Epidermal melanocyte (primary cell): ENCODE measurements around the gene ABL2.

Experiments used
- DNase-seq: peaks from one replicate; pipeline ENCODE4 v3.0.0; 2011; ENCODE audit warnings: low spot score; ENCODE audit not compliant: insufficient read length

Gene ABL2

DNA sequence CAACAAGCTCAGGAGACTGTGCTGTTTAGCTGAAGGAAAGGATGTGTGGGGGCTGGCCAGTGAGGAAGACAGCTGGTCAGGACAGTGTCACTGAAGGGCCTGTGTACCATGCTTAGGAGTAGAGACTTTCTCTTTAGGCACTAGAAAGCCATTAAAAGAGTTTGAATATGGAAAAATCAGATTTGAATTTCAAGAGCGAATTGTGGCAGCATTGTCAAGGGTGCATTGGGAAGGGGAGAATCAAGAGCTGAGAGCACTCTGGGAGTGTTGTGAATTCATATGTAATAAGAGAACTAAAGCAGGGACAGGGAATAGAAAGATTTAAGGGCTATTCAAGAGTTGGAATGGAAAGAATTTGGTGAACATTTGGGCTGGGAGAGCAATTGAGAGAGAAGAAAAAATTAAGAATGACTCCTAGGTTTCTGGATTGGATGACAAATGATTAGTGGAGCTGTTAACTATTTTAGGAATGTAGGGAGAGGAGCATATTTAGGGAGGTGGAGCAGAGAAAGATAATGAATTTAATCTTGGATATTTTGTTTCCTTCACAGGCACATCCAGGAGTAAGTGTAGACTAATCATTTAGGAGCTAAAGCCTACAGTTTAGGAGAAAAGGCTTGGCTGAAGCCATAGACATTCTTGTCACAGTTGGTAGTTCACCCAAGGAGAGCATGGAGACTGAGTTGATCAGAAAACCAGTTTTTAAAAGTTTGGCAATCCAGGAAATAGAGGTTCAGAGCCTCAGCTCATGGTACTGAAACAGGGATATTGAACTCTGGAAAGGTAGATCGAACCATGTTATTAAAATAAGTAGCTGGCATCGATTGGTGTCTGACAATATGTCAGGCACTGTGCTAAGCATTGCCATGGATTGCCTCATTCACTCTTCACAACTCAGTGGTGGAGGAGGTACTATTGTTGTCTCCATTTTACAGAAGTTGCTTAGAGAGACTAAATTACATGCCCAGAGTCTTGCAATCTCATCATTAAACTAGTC lies 170.7 kb downstream of the ABL2 start:
- DNase-seq = no peak

- no peak for DNase-seq
These were observed 173.5 kb downstream of the ABL2 start for GRCh38 chr1:179055937-179056336.

DNA sequence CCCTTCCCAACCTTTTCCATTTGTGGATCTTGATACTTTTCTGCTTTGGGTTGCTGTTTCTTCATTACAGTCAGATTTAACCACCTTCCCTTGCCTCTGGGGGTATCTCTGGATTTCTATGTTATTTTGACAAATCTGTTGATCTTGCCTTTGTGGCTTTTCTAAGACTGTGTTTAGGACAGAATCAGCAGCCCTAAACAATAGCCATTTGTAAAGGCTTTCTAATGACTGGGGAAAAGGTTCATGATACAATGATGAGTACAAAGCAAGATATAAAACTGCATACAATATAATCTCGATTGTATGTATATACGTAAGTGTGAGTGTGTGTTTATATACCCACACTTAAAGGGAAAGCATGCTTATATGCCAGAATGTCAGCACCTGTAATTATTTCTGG lies 176.0 kb downstream of the ABL2 start:
- DNase-seq = no peak

DNA sequence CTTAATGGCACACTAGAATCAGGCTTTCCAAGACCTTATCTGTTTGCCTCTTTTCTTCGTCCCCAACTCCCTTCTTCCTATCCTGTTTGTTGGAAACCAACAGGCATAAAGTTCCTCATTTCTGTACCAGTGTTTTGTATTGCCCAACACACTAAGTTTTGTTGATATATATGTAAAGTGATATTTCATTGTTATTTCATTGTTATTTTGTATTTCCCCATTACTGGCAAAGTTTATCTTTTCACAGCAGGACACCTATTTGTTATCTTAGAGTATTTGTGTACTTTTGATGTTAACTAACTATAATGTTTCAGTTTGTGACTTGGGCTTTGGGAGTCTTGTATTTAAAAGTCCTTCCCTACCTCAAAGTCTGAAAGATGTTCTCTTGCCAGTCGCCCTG lies 176.7 kb downstream of the ABL2 start:
- DNase-seq = no peak
